Astrocyte of the hippocampus (primary cell): ENCODE measurements around the gene HMGCLL1.

Experiments used
- DNase-seq: peaks from one replicate; pipeline ENCODE4 v3.0.0; 2011; ENCODE audit warnings: low read depth, low spot score

HMGCLL1 gene

GRCh38 chr6:55445648-55446204, 133.3 kb downstream of the HMGCLL1 start:
- peak; percentile 49 for DNase-seq

GRCh38 chr6:55443238-55444134, 135.5 kb downstream of the HMGCLL1 start:
- DNase-seq: no peak

- no peak for DNase-seq
These were observed 140.8 kb downstream of the HMGCLL1 start for GRCh38 chr6:55438203-55438602.

GRCh38 chr6:55437141-55437540, 141.9 kb downstream of the HMGCLL1 start:
- DNase-seq: no peak

GRCh38 chr6:55433446-55434130, 145.4 kb downstream of the HMGCLL1 start:
- peak; percentile 28 for DNase-seq

GRCh38 chr6:55423933-55424332, 155.1 kb downstream of the HMGCLL1 start:
- DNase-seq: no peak

- no peak for DNase-seq
These were observed 168.3 kb downstream of the HMGCLL1 start for GRCh38 chr6:55410674-55411073.

- DNase-seq: no peak
These were observed 173.3 kb downstream of the HMGCLL1 start for GRCh38 chr6:55405474-55406235.

GRCh38 chr6:55399351-55399750, 179.6 kb downstream of the HMGCLL1 start:
- DNase-seq: no peak

GRCh38 chr6:55397986-55398385, 181.0 kb downstream of the HMGCLL1 start:
- DNase-seq: no peak

- DNase-seq: no peak
These were observed 183.1 kb downstream of the HMGCLL1 start for GRCh38 chr6:55395871-55396270.

- DNase-seq: no peak
These were observed 190.8 kb downstream of the HMGCLL1 start for GRCh38 chr6:55388211-55388610.
